HepG2 (cell line): ENCODE data around the gene SINHCAF.

Experiments
- CAMTA2 ChIP-seq: sonication (generic); formaldehyde crosslinking; IDR thresholded peaks from 2 replicates; pipeline ENCODE4 v1.4.0; 2020; ENCODE audit warnings: mild to moderate bottlenecking, missing genetic modification reagents, borderline replicate concordance
- EP300 ChIP-seq, 3 experiments: sonication (generic) in 1 of 3; formaldehyde crosslinking in 1 of 3; IDR thresholded peaks; 2 replicates each; pipeline versions ENCODE4 v1.5.1 to v1.6.1; 2011 to 2020; ENCODE audit warnings: low read depth in 2 of 3, low read length in 2 of 3, borderline replicate concordance in 1 of 3, improper control_type of control experiment in 1 of 3, mild to moderate bottlenecking in 1 of 3, missing genetic modification reagents in 1 of 3, moderate library complexity in 1 of 3
- FIP1L1 ChIP-seq: fragments of 200-400 bp; formaldehyde crosslinking; IDR thresholded peaks from 2 replicates; pipeline ENCODE4 v1.6.1; 2018; ENCODE audit warnings: low read depth, mild to moderate bottlenecking, low read length, moderate library complexity, borderline replicate concordance; ENCODE audit not compliant: insufficient read depth
- FOXK2 ChIP-seq: fragments of 450-650 bp; IDR thresholded peaks from 2 replicates; pipeline ENCODE4 v1.6.1; 2016
- IRF2 ChIP-seq: IDR thresholded peaks from 2 replicates; pipeline ENCODE4 v1.6.1; 2018; ENCODE audit warnings: missing genetic modification reagents, missing compliant biosample characterization
- KDM5A ChIP-seq: fragments of 200-600 bp; sonication (generic); IDR thresholded peaks from 2 replicates; pipeline ENCODE4 v1.7.0; 2018; ENCODE audit warnings: antibody characterized with exemption, mild to moderate bottlenecking, low read length, borderline replicate concordance
- MAFK ChIP-seq, 2 experiments: IDR thresholded peaks in 1 of 2; conservative IDR thresholded peaks in 1 of 2; 2 replicates each; pipeline ENCODE4 v1.6.1; 2011; ENCODE audit warnings: improper control_type of control experiment in 2 of 2, low read length in 2 of 2
- NCOR1 ChIP-seq: fragments of 200-600 bp; sonication (generic); IDR thresholded peaks from 2 replicates; pipeline ENCODE4 v1.7.0; 2017; ENCODE audit warnings: antibody characterized with exemption, low read length, borderline replicate concordance
- NR2F6 ChIP-seq, 2 experiments: IDR thresholded peaks; 2 replicates each; pipeline ENCODE4 v1.6.1; 2016; ENCODE audit warnings: antibody characterized with exemption in 1 of 2, mild to moderate bottlenecking in 1 of 2
- RAD51 ChIP-seq: fragments of 450-650 bp; IDR thresholded peaks from 2 replicates; pipeline ENCODE4 v1.6.1; 2016; ENCODE audit warnings: borderline replicate concordance
- RXRA ChIP-seq: sonication (generic); formaldehyde crosslinking; IDR thresholded peaks from 2 replicates; pipeline ENCODE4 v1.5.1; 2020; ENCODE audit warnings: missing genetic modification reagents
- TF ChIP-seq, protein P1 (sequence below): sonication (generic); formaldehyde crosslinking; IDR thresholded peaks from 2 replicates; pipeline ENCODE4 v1.8.1; 2023; ENCODE audit warnings: missing genetic modification reagents, mild to moderate bottlenecking, borderline replicate concordance
- TF ChIP-seq, protein P2 (sequence below): IDR thresholded peaks from 2 replicates; pipeline ENCODE4 v1.6.1; 2012; ENCODE audit warnings: low read length, improper control_type of control experiment
- TF ChIP-seq, protein P3 (sequence below): conservative IDR thresholded peaks from 2 replicates; pipeline ENCODE4 v1.6.1; 2018; ENCODE audit warnings: missing genetic modification reagents

DNA sequence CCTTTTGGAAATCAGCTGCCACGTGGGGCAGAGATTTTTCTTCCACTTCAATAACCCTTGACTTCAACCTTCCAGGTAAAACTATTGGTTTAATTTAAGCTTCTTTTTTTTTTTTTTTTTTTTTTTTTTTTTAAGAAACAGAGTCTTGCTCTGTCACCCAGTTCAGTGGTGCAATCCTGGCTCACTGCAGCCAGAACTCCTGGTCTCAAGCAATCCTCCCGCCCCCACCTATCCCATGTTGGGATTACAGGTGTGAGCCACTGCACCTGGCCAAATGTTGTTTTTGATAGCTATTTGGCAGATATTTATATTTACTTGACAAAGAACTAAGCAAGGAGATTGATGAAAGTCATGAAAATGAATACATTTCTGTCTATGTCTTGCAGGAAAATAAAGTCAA, 65.1 kb downstream of the SINHCAF start:
- TF ChIP-seq NCOR1, result no peak
- no peak for TF ChIP-seq MAFK (conservative IDR thresholded peaks at IDR 0.05 in 1 of 2, IDR thresholded peaks at IDR 0.05 in 1 of 2; ENCODE audit: low read length in 2 of 2)
- no peak for TF ChIP-seq RAD51
- TF ChIP-seq FIP1L1, result no peak
- TF ChIP-seq, protein P1, sequence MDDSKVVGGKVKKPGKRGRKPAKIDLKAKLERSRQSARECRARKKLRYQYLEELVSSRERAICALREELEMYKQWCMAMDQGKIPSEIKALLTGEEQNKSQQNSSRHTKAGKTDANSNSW (CRISPR knock-in tag), result no peak
- TF ChIP-seq KDM5A, result no peak
- TF ChIP-seq EP300 (IDR thresholded peaks at IDR 0.05; ENCODE audit: low read depth in 2 of 2, low read length in 2 of 2), result no peak
- no peak for TF ChIP-seq EP300 (CRISPR knock-in tag; IDR thresholded peaks at IDR 0.05; ENCODE audit: borderline replicate concordance)
- TF ChIP-seq NR2F6 (IDR thresholded peaks at IDR 0.05), result no peak
- no peak for TF ChIP-seq NR2F6 (CRISPR knock-in tag; IDR thresholded peaks at IDR 0.05)
- TF ChIP-seq, protein P2, sequence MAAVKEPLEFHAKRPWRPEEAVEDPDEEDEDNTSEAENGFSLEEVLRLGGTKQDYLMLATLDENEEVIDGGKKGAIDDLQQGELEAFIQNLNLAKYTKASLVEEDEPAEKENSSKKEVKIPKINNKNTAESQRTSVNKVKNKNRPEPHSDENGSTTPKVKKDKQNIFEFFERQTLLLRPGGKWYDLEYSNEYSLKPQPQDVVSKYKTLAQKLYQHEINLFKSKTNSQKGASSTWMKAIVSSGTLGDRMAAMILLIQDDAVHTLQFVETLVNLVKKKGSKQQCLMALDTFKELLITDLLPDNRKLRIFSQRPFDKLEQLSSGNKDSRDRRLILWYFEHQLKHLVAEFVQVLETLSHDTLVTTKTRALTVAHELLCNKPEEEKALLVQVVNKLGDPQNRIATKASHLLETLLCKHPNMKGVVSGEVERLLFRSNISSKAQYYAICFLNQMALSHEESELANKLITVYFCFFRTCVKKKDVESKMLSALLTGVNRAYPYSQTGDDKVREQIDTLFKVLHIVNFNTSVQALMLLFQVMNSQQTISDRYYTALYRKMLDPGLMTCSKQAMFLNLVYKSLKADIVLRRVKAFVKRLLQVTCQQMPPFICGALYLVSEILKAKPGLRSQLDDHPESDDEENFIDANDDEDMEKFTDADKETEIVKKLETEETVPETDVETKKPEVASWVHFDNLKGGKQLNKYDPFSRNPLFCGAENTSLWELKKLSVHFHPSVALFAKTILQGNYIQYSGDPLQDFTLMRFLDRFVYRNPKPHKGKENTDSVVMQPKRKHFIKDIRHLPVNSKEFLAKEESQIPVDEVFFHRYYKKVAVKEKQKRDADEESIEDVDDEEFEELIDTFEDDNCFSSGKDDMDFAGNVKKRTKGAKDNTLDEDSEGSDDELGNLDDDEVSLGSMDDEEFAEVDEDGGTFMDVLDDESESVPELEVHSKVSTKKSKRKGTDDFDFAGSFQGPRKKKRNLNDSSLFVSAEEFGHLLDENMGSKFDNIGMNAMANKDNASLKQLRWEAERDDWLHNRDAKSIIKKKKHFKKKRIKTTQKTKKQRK, result no peak
- TF ChIP-seq, protein P3, sequence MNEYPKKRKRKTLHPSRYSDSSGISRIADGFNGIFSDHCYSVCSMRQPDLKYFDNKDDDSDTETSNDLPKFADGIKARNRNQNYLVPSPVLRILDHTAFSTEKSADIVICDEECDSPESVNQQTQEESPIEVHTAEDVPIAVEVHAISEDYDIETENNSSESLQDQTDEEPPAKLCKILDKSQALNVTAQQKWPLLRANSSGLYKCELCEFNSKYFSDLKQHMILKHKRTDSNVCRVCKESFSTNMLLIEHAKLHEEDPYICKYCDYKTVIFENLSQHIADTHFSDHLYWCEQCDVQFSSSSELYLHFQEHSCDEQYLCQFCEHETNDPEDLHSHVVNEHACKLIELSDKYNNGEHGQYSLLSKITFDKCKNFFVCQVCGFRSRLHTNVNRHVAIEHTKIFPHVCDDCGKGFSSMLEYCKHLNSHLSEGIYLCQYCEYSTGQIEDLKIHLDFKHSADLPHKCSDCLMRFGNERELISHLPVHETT (CRISPR knock-in tag), result no peak
- TF ChIP-seq RXRA (CRISPR knock-in tag), result no peak
- no peak for TF ChIP-seq FOXK2
- no peak for TF ChIP-seq IRF2 (CRISPR knock-in tag)
- no peak for TF ChIP-seq CAMTA2
